IMR-90 (cell line): ENCODE measurements around the gene CCDC88B. TPM values are rescaled to one million over a fixed set of nuclear protein-coding genes. Genes with fewer than 3 reads are reported as not detected.

ENCODE experiments used
- ATAC-seq: fragments of 200-7000 bp; cut with Tn5 transposase; 2 replicates; pipeline ENCODE4 v1.9.1; 2020; ENCODE audit warnings: low read depth, mild to moderate bottlenecking, moderate library complexity
- BruUV-seq: library from RNA; stranded (reverse); fragments of 400-500 nt; replicated peaks from 2 replicates; lab custom pipeline; 2021; lab: Mats Ljungman, UMichigan
- CTCF ChIA-PET: fragments of 300-600 bp; formaldehyde crosslinking; extraction: SDS; loops from one replicate; lab custom pipeline; 2021; ENCODE audit warnings: antibody characterized with exemption; lab: Yijun Ruan, JAX
- POLR2A ChIA-PET: fragments of 300-600 bp; sonication (Branson Sonifier 250); formaldehyde crosslinking; loops from one replicate; lab custom pipeline; 2022; ENCODE audit warnings: antibody characterized with exemption; ENCODE audit not compliant: unreplicated experiment; lab: Charles Lee
- DNase-seq: peaks from one replicate; pipeline ENCODE4 v3.0.0; 2013
- H2AFZ ChIP-seq: replicated peaks from 2 replicates; pipeline ENCODE3; 2013; ENCODE audit warnings: low read length, mild to moderate bottlenecking; ENCODE audit not compliant: poor library complexity
- H2AK5ac ChIP-seq: 2 replicates; pipeline ENCODE4 v1.6.1; 2013; ENCODE audit warnings: low read depth, low read length, inconsistent platforms
- H2AK9ac ChIP-seq: replicated peaks from 2 replicates; pipeline ENCODE3; 2013; ENCODE audit warnings: mild to moderate bottlenecking, low read depth, low read length, moderate library complexity; ENCODE audit not compliant: poor library complexity
- H2BK120ac ChIP-seq: 2 replicates; pipeline ENCODE4 v1.6.1; 2013; ENCODE audit warnings: low read depth, low read length, inconsistent platforms
- H2BK15ac ChIP-seq: 3 replicates; pipeline ENCODE4 v1.6.1; 2013; ENCODE audit warnings: low read depth, low read length, inconsistent platforms
- H2BK20ac ChIP-seq: 2 replicates; pipeline ENCODE4 v1.6.1; 2013; ENCODE audit warnings: low read depth, mild to moderate bottlenecking, inconsistent platforms, low read length, moderate library complexity
- H2BK5ac ChIP-seq: 2 replicates; pipeline ENCODE4 v1.6.1; 2013; ENCODE audit warnings: mild to moderate bottlenecking, low read depth, low read length, inconsistent platforms; ENCODE audit not compliant: poor library complexity, severe bottlenecking
- H3K14ac ChIP-seq: replicated peaks from 2 replicates; pipeline ENCODE4 v1.6.1; 2013; ENCODE audit warnings: low read depth, low read length, inconsistent platforms
- H3K18ac ChIP-seq: 2 replicates; pipeline ENCODE4 v1.6.1; 2013; ENCODE audit warnings: low read depth, low read length, control low read depth
- H3K23ac ChIP-seq: 2 replicates; pipeline ENCODE4 v1.6.1; 2013; ENCODE audit warnings: low read depth, low read length, inconsistent platforms
- H3K27ac ChIP-seq: 2 replicates; pipeline ENCODE4 v1.5.1; 2013; ENCODE audit warnings: mild to moderate bottlenecking, control low read depth, low read length; ENCODE audit not compliant: insufficient read depth
- H3K27me3 ChIP-seq: 2 replicates; pipeline ENCODE4 v1.6.1; 2013; ENCODE audit warnings: low read length; ENCODE audit not compliant: control insufficient read depth, insufficient read depth
- H3K36me3 ChIP-seq: 2 replicates; pipeline ENCODE4 v1.6.1; 2013; ENCODE audit warnings: low read length, mixed read lengths; ENCODE audit not compliant: control insufficient read depth, insufficient read depth
- H3K4ac ChIP-seq: 2 replicates; pipeline ENCODE4 v1.6.1; 2013; ENCODE audit warnings: low read depth, low read length, inconsistent platforms
- H3K4me1 ChIP-seq: 2 replicates; pipeline ENCODE4 v1.6.1; 2013; ENCODE audit warnings: low read length, mixed read lengths; ENCODE audit not compliant: control insufficient read depth, insufficient read depth
- H3K4me2 ChIP-seq: 2 replicates; pipeline ENCODE4 v1.6.1; 2013; ENCODE audit warnings: low read depth, mild to moderate bottlenecking, control low read depth, low read length, moderate library complexity
- H3K4me3 ChIP-seq: 2 replicates; pipeline ENCODE4 v1.5.1; 2013; ENCODE audit warnings: low read depth, mild to moderate bottlenecking, control low read depth, low read length, moderate library complexity; ENCODE audit not compliant: insufficient read depth
- H3K56ac ChIP-seq: 2 replicates; pipeline ENCODE4 v1.6.1; 2013; ENCODE audit warnings: low read length, inconsistent platforms; ENCODE audit not compliant: insufficient read depth; ENCODE audit errors: extremely low read depth
- H3K79me1 ChIP-seq, 2 experiments: 2 replicates each; pipeline ENCODE4 v1.6.1; 2013; ENCODE audit warnings: low read length in 2 of 2, inconsistent platforms in 1 of 2, low read depth in 1 of 2
- H3K9ac ChIP-seq: 2 replicates; pipeline ENCODE4 v1.6.1; 2013; ENCODE audit warnings: low read depth, low read length, control low read depth
- H3K9me1 ChIP-seq: 2 replicates; pipeline ENCODE4 v1.6.1; 2013; ENCODE audit warnings: low read length, inconsistent platforms; ENCODE audit not compliant: insufficient read depth
- H3K9me3 ChIP-seq: 2 replicates; pipeline ENCODE4 v1.6.1; 2013; ENCODE audit warnings: low read length; ENCODE audit not compliant: control insufficient read depth, insufficient read depth
- H4K20me1 ChIP-seq: 2 replicates; pipeline ENCODE4 v1.6.1; 2013; ENCODE audit warnings: low read length, inconsistent platforms; ENCODE audit not compliant: insufficient read depth
- H4K5ac ChIP-seq: 2 replicates; pipeline ENCODE4 v1.6.1; 2013; ENCODE audit warnings: mild to moderate bottlenecking, low read depth, low read length, control low read depth
- H4K8ac ChIP-seq, 2 experiments: 2 replicates each; pipeline ENCODE4 v1.6.1; 2013; ENCODE audit warnings: low read depth in 2 of 2, low read length in 2 of 2, control low read depth in 1 of 2, inconsistent platforms in 1 of 2
- H4K91ac ChIP-seq: 2 replicates; pipeline ENCODE4 v1.6.1; 2013; ENCODE audit warnings: low read depth, low read length, inconsistent platforms; ENCODE audit not compliant: insufficient read depth
- CEBPB ChIP-seq: IDR thresholded peaks from 2 replicates; pipeline ENCODE4 v1.6.1; 2012; ENCODE audit warnings: low read depth, low read length, improper control_type of control experiment
- CHD1 ChIP-seq: IDR thresholded peaks from 2 replicates; pipeline ENCODE4 v1.6.1; 2012; ENCODE audit warnings: low read depth, low read length, improper control_type of control experiment
- FOS ChIP-seq: fragments of 150-350 bp; IDR thresholded peaks from 2 replicates; pipeline ENCODE4 v1.6.1; 2016; ENCODE audit warnings: low read depth, low read length
- MAFK ChIP-seq: IDR thresholded peaks from 2 replicates; pipeline ENCODE4 v1.6.1; 2012; ENCODE audit warnings: low read depth, low read length, improper control_type of control experiment
- MXI1 ChIP-seq: IDR thresholded peaks from 2 replicates; pipeline ENCODE4 v1.6.1; 2012; ENCODE audit warnings: low read depth, mild to moderate bottlenecking, low read length, moderate library complexity, borderline replicate concordance
- POLR2A ChIP-seq: IDR thresholded peaks from 2 replicates; pipeline ENCODE4 v1.6.1; 2012; ENCODE audit warnings: mild to moderate bottlenecking, low read depth, low read length
- RCOR1 ChIP-seq: IDR thresholded peaks from 2 replicates; pipeline ENCODE4 v1.6.1; 2012; ENCODE audit warnings: mild to moderate bottlenecking, low read length, improper control_type of control experiment; ENCODE audit not compliant: insufficient replicate concordance
- WGBS, 2 experiments: methylation state at CpG; one replicate each; pipeline versions ENCODE4 v1.1.5 to v1.1.7; 2013; ENCODE audit warnings: missing lambda C conversion rate in 2 of 2; ENCODE audit not compliant: insufficient read length in 1 of 2; ENCODE audit errors: extremely low coverage in 2 of 2; 5-methylcytosine and 5-hydroxymethylcytosine counted together
- dilution Hi-C: fragments of 300-500 bp; cut with HindIII; formaldehyde crosslinking; loops from one replicate; pipeline ENCODE4 v1.14.3; 2018; ENCODE audit warnings: low sequenced_read_pairs; ENCODE audit not compliant: unreplicated experiment
- in situ Hi-C: fragments of 300-500 bp; cut with MboI; formaldehyde crosslinking; loops from 3 replicates; pipeline ENCODE4 v1.14.3; 2019; ENCODE audit warnings: low sequenced_read_pairs, inconsistent platforms, mixed read lengths
- intact Hi-C: fragments of 100-400 bp; cut with micrococcal nuclease; formaldehyde crosslinking; loops from 2 replicates; pipeline ENCODE4 v1.10.0; 2022
- polyA plus RNA-seq, 3 experiments: library from polyadenylated mRNA; depleted of rRNA; stranded (reverse); fragments of >200 nt; gene quantifications; 2 replicates each; pipeline ENCODE4 v1.2.3, GENCODE V29; 2012; ENCODE audit warnings: low replicate concordance in 1 of 3
- total RNA-seq: library from RNA; depleted of rRNA; stranded (reverse); fragments of >200 nt; gene quantifications from 2 replicates; pipeline ENCODE4 v1.2.3, GENCODE V29; 2012
- TF ChIP-seq, protein P1 (sequence below): fragments of 150-350 bp; IDR thresholded peaks from 2 replicates; pipeline ENCODE4 v1.6.1; 2016; ENCODE audit warnings: low read depth, mild to moderate bottlenecking, low read length, moderate library complexity, borderline replicate concordance
- TF ChIP-seq, protein P2 (sequence below): conservative IDR thresholded peaks from 2 replicates; pipeline ENCODE4 v1.5.1; 2012; ENCODE audit warnings: mild to moderate bottlenecking, low read depth, low read length, improper control_type of control experiment

Gene CCDC88B
- total and polyA plus RNA-seq, 2 of the 4 experiments (the other 2 are of a cell fraction): 1.3 to 2.5 TPM

GRCh38 chr11:64395545-64396078 lies 55.6 kb downstream of the CCDC88B start:
- no peak overlapping the region for H4K8ac ChIP-seq
- WGBS, 2 experiments: 86% methylated on average over 8 of the region's 13 CpGs; no CpG with 5 or more reads in 1 of the 2 experiments
- CTCF ChIA-PET: interaction anchor here (0.6 kb wide), 1 partner anchor 10 kb away, joined by 5 read pairs; no protein-coding TSS in a partner anchor
- no peaks in the 10 kb centered on the region for H3K79me1 ChIP-seq
- no peaks in the 10 kb centered on the region for H4K20me1 ChIP-seq
- peak overlapping the region; percentile 71 for H2AFZ ChIP-seq
- no peak for ATAC-seq
- no peaks in the 10 kb centered on the region for H3K9me3 ChIP-seq
- H3K4me2 ChIP-seq: peak overlapping the region; percentile 10; the same call in 1 of the 2 replicates
- H3K27me3 ChIP-seq: peaks cover 32% of the 10 kb centered on the region; the same call in 1 of the 2 replicates
- no peak overlapping the region for H2BK20ac ChIP-seq
- H3K27ac ChIP-seq: no peak overlapping the region
- H3K4me1 ChIP-seq: peaks cover 3% of the 10 kb centered on the region; the same call in 1 of the 2 replicates
- no peak overlapping the region for H4K91ac ChIP-seq
- H3K18ac ChIP-seq: no peak overlapping the region
- peak overlapping the region; percentile 28 for H2AK9ac ChIP-seq
- intact Hi-C loops: no loop called here
- no peak overlapping the region for H2AK5ac ChIP-seq
- no peak overlapping the region for H4K5ac ChIP-seq
- TF ChIP-seq POLR2A (no peak), CEBPB (no peak), FOS (no peak), RCOR1 (no peak), MAFK (no peak), CHD1 (no peak), MXI1 (no peak)
- TF ChIP-seq, protein P1, sequence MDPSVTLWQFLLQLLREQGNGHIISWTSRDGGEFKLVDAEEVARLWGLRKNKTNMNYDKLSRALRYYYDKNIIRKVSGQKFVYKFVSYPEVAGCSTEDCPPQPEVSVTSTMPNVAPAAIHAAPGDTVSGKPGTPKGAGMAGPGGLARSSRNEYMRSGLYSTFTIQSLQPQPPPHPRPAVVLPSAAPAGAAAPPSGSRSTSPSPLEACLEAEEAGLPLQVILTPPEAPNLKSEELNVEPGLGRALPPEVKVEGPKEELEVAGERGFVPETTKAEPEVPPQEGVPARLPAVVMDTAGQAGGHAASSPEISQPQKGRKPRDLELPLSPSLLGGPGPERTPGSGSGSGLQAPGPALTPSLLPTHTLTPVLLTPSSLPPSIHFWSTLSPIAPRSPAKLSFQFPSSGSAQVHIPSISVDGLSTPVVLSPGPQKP: no peak
- TF ChIP-seq, protein P2, sequence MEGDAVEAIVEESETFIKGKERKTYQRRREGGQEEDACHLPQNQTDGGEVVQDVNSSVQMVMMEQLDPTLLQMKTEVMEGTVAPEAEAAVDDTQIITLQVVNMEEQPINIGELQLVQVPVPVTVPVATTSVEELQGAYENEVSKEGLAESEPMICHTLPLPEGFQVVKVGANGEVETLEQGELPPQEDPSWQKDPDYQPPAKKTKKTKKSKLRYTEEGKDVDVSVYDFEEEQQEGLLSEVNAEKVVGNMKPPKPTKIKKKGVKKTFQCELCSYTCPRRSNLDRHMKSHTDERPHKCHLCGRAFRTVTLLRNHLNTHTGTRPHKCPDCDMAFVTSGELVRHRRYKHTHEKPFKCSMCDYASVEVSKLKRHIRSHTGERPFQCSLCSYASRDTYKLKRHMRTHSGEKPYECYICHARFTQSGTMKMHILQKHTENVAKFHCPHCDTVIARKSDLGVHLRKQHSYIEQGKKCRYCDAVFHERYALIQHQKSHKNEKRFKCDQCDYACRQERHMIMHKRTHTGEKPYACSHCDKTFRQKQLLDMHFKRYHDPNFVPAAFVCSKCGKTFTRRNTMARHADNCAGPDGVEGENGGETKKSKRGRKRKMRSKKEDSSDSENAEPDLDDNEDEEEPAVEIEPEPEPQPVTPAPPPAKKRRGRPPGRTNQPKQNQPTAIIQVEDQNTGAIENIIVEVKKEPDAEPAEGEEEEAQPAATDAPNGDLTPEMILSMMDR: no peak
- H2BK15ac ChIP-seq: no peak overlapping the region
- no peak overlapping the region for H3K4me3 ChIP-seq
- H3K9ac ChIP-seq: no peak overlapping the region
- in situ Hi-C loops: no loop called here
- POLR2A ChIA-PET: interaction anchor here (0.6 kb wide), 1 partner anchor 111 kb away, joined by 3 read pairs; no protein-coding TSS in a partner anchor
- no peak for DNase-seq
- H3K9me1 ChIP-seq: 0 out of 2 replicates have a peak, but pooled peaks cover 4% of the 10 kb centered on the region
- no peak overlapping the region for H2BK120ac ChIP-seq
- dilution Hi-C loops: no loop called here
- H2BK5ac ChIP-seq: no peak overlapping the region
- H3K36me3 ChIP-seq: no peaks in the 10 kb centered on the region
- no peak overlapping the region for H3K56ac ChIP-seq
- BruUV-seq: no TSS peak
- H3K23ac ChIP-seq: no peak overlapping the region
- H3K4ac ChIP-seq: no peak overlapping the region
- H3K14ac ChIP-seq: no peak overlapping the region
